ENCODE data around the gene NPB. TPM values are rescaled to one million over a fixed set of nuclear protein-coding genes. Genes with fewer than 3 reads are reported as not detected.

Gene NPB
- total RNA-seq, 4 donors from 2014 or later, result 0.41 TPM; not detected in 3

GRCh38 chr17:81898885-81899284 lies 3.2 kb upstream of the NPB start:
- no peak overlapping the region for H3K4me3 ChIP-seq
- 94% methylated on average over 9 of the region's 9 CpGs; no CpG with 5 or more reads in 1 of the 2 donors for WGBS, 2 donors (ENCODE audit: low coverage in 1 of 2)
- H3K9me3 ChIP-seq, result no peaks in the 10 kb centered on the region
- no peak overlapping the region for H3K27ac ChIP-seq
- no peak for TF ChIP-seq POLR2AphosphoS5 (IDR thresholded peaks at IDR 0.05)
- TF ChIP-seq EP300 (IDR thresholded peaks at IDR 0.05; ENCODE audit: low read depth), result no peak
- TF ChIP-seq, protein P1, sequence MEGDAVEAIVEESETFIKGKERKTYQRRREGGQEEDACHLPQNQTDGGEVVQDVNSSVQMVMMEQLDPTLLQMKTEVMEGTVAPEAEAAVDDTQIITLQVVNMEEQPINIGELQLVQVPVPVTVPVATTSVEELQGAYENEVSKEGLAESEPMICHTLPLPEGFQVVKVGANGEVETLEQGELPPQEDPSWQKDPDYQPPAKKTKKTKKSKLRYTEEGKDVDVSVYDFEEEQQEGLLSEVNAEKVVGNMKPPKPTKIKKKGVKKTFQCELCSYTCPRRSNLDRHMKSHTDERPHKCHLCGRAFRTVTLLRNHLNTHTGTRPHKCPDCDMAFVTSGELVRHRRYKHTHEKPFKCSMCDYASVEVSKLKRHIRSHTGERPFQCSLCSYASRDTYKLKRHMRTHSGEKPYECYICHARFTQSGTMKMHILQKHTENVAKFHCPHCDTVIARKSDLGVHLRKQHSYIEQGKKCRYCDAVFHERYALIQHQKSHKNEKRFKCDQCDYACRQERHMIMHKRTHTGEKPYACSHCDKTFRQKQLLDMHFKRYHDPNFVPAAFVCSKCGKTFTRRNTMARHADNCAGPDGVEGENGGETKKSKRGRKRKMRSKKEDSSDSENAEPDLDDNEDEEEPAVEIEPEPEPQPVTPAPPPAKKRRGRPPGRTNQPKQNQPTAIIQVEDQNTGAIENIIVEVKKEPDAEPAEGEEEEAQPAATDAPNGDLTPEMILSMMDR (IDR thresholded peaks at IDR 0.05), result no peak
- no peak for TF ChIP-seq POLR2A (IDR thresholded peaks at IDR 0.05)
- peaks cover 21% of the 10 kb centered on the region for H3K27me3 ChIP-seq
- peaks cover 10 to 17% (median 13%) of the 10 kb centered on the region in 4 donors for H3K4me1 ChIP-seq
- intact Hi-C loops (cut with DNase I; ENCODE audit: low total_unique reads) (no loop called here), in situ Hi-C loops (cut with MboI; ENCODE audit: low pct_ligation_motif_present in 1 of 4, low pct_unique_long_range_greater_than_20kb in 1 of 4, low sequenced_read_pairs in 3 of 4) (no loop called here)
- H3K36me3 ChIP-seq, result peaks cover 0 to 30% (median 4%) of the 10 kb centered on the region in 4 donors
- DNase-seq, result no peak

DNA sequence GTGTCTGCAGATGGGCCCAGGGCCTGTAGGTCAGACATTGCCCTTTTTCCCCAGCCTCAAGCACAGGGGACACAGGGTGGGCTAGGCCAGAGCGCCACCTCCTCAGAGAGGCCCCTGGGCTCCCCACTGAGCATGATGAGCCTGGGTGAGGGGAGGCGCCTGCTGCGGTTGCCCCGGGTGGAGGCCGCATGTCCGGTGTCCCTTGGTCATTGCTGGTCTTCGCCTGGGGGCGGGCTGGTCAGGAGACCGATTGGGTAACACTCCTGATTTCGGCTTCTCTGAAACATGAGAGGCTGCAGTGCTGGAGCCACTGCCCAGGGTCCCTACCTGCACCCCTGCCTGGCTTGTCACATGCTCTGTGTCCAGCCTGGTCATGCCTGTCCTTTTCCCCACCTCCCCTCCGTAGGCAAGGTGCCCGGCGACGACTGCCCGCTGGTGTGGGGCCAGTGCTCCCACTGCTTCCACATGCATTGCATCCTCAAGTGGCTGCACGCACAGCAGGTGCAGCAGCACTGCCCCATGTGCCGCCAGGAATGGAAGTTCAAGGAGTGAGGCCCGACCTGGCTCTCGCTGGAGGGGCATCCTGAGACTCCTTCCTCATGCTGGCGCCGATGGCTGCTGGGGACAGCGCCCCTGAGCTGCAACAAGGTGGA lies 2.4 kb upstream of the NPB start:
- H3K4me3 ChIP-seq, result no peak overlapping the region
- intact Hi-C loops (cut with DNase I; ENCODE audit: low total_unique reads), result no loop called here
- H3K27me3 ChIP-seq, result peaks cover 21% of the 10 kb centered on the region
- TF ChIP-seq POLR2AphosphoS5 (IDR thresholded peaks at IDR 0.05) (no peak), POLR2A (IDR thresholded peaks at IDR 0.05) (no peak), EP300 (IDR thresholded peaks at IDR 0.05; ENCODE audit: low read depth) (no peak)
- TF ChIP-seq, protein P1 (IDR thresholded peaks at IDR 0.05), result no peak
- DNase-seq, result no peak
- no peaks in the 10 kb centered on the region for H3K9me3 ChIP-seq
- in situ Hi-C loops (cut with MboI; ENCODE audit: low pct_ligation_motif_present in 1 of 4, low pct_unique_long_range_greater_than_20kb in 1 of 4, low sequenced_read_pairs in 3 of 4), result no loop called here
- H3K4me1 ChIP-seq, result peaks cover 10 to 17% (median 13%) of the 10 kb centered on the region in 4 donors
- H3K27ac ChIP-seq, result no peak overlapping the region
- 97% methylated on average over 21 of the region's 22 CpGs; no CpG with 5 or more reads in 1 of the 2 donors for WGBS, 2 donors (ENCODE audit: low coverage in 1 of 2)
- peaks cover 0 to 30% (median 4%) of the 10 kb centered on the region in 4 donors for H3K36me3 ChIP-seq

DNA sequence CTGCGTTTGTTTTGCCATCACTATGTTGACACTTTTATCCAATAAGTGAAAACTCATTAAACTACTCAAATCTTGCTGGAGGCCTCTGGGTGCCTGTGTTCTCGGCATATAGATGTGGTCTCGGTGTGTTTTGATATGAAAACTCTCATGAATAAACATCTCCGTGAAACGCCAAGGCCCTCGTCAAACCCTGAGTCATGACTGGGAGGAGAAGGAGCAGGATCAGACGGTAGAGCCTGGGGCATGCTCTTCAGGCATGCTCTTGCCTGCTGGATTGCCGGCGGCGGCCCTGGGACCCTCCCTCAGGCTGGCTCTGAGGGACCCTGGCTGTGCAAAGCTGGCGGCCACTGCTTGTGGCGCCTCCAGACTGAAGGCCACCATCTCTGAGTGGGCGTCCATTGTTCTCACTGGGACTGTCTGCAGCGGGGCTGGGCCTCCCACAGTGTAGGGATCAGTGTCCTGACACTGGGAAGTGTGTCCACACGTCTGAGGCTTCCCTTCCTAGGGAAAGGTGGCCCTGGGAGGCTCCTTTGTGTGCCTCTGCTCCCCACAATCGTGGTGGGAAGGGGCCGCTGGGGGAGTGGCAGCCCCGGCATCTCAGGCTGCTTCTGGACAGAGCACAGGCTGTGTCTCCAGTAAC lies 1.7 kb upstream of the NPB start:
- peaks cover 21% of the 10 kb centered on the region for H3K27me3 ChIP-seq
- TF ChIP-seq POLR2AphosphoS5 (IDR thresholded peaks at IDR 0.05) (no peak), EP300 (IDR thresholded peaks at IDR 0.05; ENCODE audit: low read depth) (no peak), POLR2A (IDR thresholded peaks at IDR 0.05) (no peak)
- TF ChIP-seq, protein P1 (IDR thresholded peaks at IDR 0.05), result no peak
- in situ Hi-C loops (cut with MboI; ENCODE audit: low pct_ligation_motif_present in 1 of 4, low pct_unique_long_range_greater_than_20kb in 1 of 4, low sequenced_read_pairs in 3 of 4), result no loop called here
- H3K9me3 ChIP-seq, result no peaks in the 10 kb centered on the region
- peaks cover 10 to 17% (median 13%) of the 10 kb centered on the region in 4 donors for H3K4me1 ChIP-seq
- no peak overlapping the region for H3K4me3 ChIP-seq
- intact Hi-C loops (cut with DNase I; ENCODE audit: low total_unique reads), result no loop called here
- DNase-seq, result no peak
- H3K27ac ChIP-seq, result no peak overlapping the region
- 90% methylated on average over 17 of the region's 18 CpGs; no CpG with 5 or more reads in 1 of the 2 donors for WGBS, 2 donors (ENCODE audit: low coverage in 1 of 2)
- peaks cover 0 to 28% (median 3%) of the 10 kb centered on the region in 4 donors for H3K36me3 ChIP-seq

- in situ Hi-C loops (cut with MboI; ENCODE audit: low pct_ligation_motif_present in 1 of 4, low pct_unique_long_range_greater_than_20kb in 1 of 4, low sequenced_read_pairs in 3 of 4), result no loop called here
- H3K27ac ChIP-seq, result no peak overlapping the region
- peaks cover 0 to 17% (median 0%) of the 10 kb centered on the region in 4 donors for H3K36me3 ChIP-seq
- H3K4me3 ChIP-seq, result peak overlapping the region in 3 of 4 donors; percentile 16 to 41 (median 32)
- peaks cover 10 to 17% (median 13%) of the 10 kb centered on the region in 4 donors for H3K4me1 ChIP-seq
- no peak for DNase-seq
- no peaks in the 10 kb centered on the region for H3K9me3 ChIP-seq
- intact Hi-C loops (cut with DNase I; ENCODE audit: low total_unique reads), result no loop called here
- 60% methylated on average over 14 of the region's 21 CpGs; no CpG with 5 or more reads in 1 of the 2 donors for WGBS, 2 donors (ENCODE audit: low coverage in 1 of 2)
- peaks cover 21% of the 10 kb centered on the region for H3K27me3 ChIP-seq
- TF ChIP-seq, protein P1 (IDR thresholded peaks at IDR 0.05), result no peak
- TF ChIP-seq POLR2A (IDR thresholded peaks at IDR 0.05) (peak; percentile 5), POLR2AphosphoS5 (IDR thresholded peaks at IDR 0.05) (no peak), EP300 (IDR thresholded peaks at IDR 0.05; ENCODE audit: low read depth) (no peak)
Observed at GRCh38 chr17:81901167-81902022, 643 bp upstream of the NPB start.

All from transverse colon (tissue), 4 donors.